AG10803 (cell line): Measurements from ENCODE around the gene CYLD.
A peak's percentile ranks its signal among the peaks of the same experiment; 100 is the strongest.

ENCODE experiments used
- DNase-seq: peaks from one replicate; pipeline ENCODE4 v3.0.0; 2010; ENCODE audit warnings: low read depth
- H3K4me3 ChIP-seq: 2 replicates; pipeline ENCODE4 v1.5.1; 2011; ENCODE audit warnings: mild to moderate bottlenecking, low read length, control low read depth
- TF ChIP-seq, protein P1 (sequence below): conservative IDR thresholded peaks from 2 replicates; pipeline ENCODE4 v1.5.1; 2011; ENCODE audit warnings: mild to moderate bottlenecking, low read length, control low read depth, inconsistent platforms

CYLD gene

DNA sequence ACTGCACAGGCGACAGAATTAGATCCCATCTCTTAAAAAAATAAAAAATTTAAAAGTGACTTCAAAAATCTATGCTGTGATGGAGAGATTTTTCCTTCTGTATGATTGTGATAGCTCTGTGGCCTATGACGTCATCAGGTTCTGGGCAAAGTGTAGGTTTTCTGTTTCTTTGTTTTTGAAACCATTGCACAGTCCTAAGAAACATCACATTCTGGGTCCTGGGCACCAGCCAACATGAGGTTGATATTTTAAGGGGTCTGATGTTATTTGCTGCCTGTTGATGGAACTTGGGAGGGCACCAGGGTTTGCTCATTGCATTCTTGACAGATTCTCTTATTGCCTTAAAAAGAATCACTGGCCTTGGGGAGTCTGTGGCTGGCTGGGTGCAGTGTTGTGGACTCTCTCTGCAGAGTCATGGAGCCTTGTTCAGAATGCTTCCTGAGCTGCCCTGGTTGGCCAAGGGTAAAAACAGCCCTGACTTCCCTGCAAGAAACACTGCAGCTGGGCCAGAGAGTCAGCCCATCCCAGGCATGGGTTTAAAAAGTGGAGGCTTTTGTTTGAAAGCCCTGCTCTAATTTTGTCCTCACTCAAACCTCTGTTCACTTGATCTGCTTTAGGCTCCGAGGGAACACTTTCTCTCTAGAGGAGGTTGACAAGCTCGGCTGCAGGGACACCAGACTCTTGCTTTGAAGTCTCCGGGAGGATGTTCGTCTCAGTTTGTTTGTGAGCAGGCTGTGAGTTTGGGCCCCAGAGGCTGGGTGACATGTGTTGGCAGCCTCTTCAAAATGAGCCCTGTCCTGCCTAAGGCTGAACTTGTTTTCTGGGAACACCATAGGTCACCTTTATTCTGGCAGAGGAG is 10.5 kb upstream of the CYLD start:
- no peak for DNase-seq
- TF ChIP-seq, protein P1, sequence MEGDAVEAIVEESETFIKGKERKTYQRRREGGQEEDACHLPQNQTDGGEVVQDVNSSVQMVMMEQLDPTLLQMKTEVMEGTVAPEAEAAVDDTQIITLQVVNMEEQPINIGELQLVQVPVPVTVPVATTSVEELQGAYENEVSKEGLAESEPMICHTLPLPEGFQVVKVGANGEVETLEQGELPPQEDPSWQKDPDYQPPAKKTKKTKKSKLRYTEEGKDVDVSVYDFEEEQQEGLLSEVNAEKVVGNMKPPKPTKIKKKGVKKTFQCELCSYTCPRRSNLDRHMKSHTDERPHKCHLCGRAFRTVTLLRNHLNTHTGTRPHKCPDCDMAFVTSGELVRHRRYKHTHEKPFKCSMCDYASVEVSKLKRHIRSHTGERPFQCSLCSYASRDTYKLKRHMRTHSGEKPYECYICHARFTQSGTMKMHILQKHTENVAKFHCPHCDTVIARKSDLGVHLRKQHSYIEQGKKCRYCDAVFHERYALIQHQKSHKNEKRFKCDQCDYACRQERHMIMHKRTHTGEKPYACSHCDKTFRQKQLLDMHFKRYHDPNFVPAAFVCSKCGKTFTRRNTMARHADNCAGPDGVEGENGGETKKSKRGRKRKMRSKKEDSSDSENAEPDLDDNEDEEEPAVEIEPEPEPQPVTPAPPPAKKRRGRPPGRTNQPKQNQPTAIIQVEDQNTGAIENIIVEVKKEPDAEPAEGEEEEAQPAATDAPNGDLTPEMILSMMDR: no peak
- H3K4me3 ChIP-seq: no peak overlapping the region

DNA sequence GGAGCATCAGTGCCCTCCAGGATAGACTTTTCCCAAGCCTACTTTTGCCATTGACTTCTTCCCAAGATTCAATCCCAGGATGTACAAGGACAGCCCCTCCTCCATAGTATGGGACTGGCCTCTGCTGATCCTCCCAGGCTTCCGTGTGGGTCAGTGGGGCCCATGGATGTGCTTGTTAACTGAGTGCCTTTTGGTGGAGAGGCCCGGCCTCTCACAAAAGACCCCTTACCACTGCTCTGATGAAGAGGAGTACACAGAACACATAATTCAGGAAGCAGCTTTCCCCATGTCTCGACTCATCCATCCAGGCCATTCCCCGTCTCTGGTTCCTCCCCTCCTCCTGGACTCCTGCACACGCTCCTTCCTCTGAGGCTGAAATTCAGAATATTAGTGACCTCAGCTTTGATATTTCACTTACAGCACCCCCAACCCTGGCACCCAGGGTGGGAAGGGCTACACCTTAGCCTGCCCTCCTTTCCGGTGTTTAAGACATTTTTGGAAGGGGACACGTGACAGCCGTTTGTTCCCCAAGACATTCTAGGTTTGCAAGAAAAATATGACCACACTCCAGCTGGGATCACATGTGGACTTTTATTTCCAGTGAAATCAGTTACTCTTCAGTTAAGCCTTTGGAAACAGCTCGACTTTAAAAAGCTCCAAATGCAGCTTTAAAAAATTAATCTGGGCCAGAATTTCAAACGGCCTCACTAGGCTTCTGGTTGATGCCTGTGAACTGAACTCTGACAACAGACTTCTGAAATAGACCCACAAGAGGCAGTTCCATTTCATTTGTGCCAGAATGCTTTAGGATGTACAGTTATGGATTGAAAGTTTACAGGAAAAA is 9.7 kb upstream of the CYLD start:
- TF ChIP-seq, protein P1: no peak
- no peak overlapping the region for H3K4me3 ChIP-seq
- no peak for DNase-seq

DNA sequence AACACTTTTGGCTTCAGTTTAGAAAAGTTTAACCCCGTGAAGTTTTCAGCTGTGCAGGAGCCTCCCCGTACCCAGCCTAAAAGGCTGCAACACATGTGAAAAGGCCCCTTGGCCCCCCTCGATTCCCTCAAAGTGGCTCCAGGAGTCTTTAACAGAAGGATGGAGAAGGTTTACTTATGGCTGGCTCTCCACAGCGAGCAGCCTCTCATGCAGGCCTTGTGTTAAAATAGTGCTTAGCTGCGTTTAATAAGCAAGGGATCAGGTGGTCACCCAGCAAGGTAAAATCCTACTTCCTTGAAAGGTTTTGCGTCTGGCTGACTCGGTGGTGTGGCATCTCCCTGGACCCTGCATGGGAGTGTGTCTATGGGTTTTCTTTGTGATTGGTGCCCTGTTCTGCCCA is 8.4 kb upstream of the CYLD start:
- no peak for DNase-seq
- TF ChIP-seq, protein P1: no peak
- H3K4me3 ChIP-seq: no peak overlapping the region

DNA sequence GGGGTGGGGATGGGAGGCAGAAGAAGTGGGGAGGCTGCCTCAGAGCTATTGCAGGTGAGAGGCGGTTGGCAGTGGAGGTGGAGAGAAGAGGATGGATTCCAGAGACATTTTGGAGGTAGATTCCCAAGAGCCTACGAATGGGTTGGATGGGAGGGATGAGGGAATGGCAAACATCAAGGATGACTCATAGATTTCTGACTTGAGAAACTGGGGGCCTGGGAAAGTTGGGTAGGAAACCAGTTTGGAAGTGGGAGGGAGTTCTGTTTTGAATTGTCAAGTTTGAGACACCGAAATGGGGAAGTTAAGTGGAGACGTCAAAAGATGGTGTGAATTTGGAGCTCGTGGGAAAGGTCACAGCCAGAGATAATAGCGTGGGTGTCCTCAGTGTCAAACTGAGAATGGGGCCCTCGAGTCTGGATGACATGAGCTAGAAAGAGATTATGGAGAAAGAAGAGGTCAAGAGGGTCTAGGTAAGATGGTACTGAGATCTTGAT is 6.2 kb upstream of the CYLD start:
- H3K4me3 ChIP-seq: no peak overlapping the region
- no peak for DNase-seq
- TF ChIP-seq, protein P1: no peak

DNA sequence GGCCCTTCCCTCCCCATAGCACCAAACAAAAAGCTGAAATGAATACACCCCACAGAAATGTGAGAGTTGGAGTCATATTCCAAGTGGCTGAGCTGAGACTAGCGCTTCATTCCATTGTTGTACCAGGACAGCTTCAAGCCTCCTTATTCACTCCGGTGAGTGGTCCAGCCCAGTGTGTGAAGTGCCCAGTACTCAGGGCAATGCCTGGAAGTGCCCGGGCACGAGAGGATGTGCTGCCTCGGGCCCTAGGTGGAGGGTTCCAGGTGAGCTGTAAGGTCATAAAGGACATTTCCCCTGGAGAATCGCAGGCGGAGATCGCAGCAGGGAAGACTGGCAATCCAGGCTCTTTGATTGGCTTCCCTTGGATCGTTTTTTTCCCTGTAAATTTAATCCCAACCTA is 5.4 kb upstream of the CYLD start:
- DNase-seq: no peak
- TF ChIP-seq, protein P1: no peak
- no peak overlapping the region for H3K4me3 ChIP-seq

DNA sequence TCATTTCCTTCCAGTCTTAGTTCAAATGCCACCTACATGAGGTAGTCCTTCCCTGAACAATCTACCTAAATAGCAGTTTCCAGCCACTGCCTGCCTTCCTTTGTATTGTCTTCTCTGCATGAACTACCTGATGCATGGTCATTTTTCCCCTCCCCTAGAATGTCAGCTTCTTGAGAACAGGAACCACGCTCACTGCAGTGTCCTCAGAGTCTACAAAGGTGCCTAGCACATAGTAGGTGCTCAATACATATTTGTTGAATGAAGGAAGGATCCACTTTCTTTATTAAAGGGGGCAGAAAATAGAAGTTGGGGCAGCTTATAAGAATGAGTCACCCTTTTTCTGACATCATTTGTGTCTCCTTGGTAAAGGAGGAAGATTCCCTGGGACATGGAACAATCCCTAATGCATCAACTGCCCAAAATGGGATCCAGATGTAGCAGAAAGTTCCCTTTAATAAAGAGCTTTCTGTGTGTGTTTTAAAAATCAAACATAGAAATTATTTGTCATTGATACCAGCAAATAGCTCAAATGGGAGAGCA is 4.4 kb upstream of the CYLD start:
- peak; percentile 44 for DNase-seq
- TF ChIP-seq, protein P1: no peak
- no peak overlapping the region for H3K4me3 ChIP-seq
